KMS-11 (cell line): Measurements from ENCODE around the gene RP2.

Experiments
- H2AFZ ChIP-seq: fragments of 200-600 bp; sonication (generic); 2 replicates; pipeline ENCODE4 v1.6.1; 2016; ENCODE audit warnings: antibody characterized with exemption, mixed run types, low read depth
- H3K27ac ChIP-seq: fragments of 200-600 bp; sonication (generic); 2 replicates; pipeline ENCODE4 v1.6.1; 2016; ENCODE audit warnings: mild to moderate bottlenecking, mixed run types
- H3K27me3 ChIP-seq: fragments of 200-600 bp; sonication (generic); 2 replicates; pipeline ENCODE4 v1.6.1; 2017; ENCODE audit warnings: mild to moderate bottlenecking, low read depth, mixed run types, moderate library complexity; ENCODE audit not compliant: insufficient read depth
- H3K36me3 ChIP-seq: fragments of 200-600 bp; sonication (generic); 2 replicates; pipeline ENCODE4 v1.6.1; 2017; ENCODE audit warnings: mild to moderate bottlenecking, mixed run types; ENCODE audit not compliant: insufficient read depth
- H3K4me1 ChIP-seq: fragments of 200-600 bp; sonication (generic); 2 replicates; pipeline ENCODE4 v1.6.1; 2016; ENCODE audit warnings: mild to moderate bottlenecking, low read depth, mixed run types; ENCODE audit not compliant: poor library complexity, severe bottlenecking
- H3K4me2 ChIP-seq: fragments of 200-600 bp; sonication (generic); 2 replicates; pipeline ENCODE4 v1.7.0; 2016; ENCODE audit warnings: mild to moderate bottlenecking, mixed run types
- H3K4me3 ChIP-seq: fragments of 200-600 bp; sonication (generic); IDR thresholded peaks from 2 replicates; pipeline ENCODE4 v1.6.1; 2017; ENCODE audit warnings: low read depth, low read length, mixed read lengths; ENCODE audit not compliant: insufficient read depth
- H3K79me2 ChIP-seq: fragments of 200-600 bp; sonication (generic); 2 replicates; pipeline ENCODE4 v1.6.1; 2016; ENCODE audit warnings: low read depth, mixed run types; ENCODE audit not compliant: insufficient read depth
- H3K9ac ChIP-seq: fragments of 200-600 bp; sonication (generic); 2 replicates; pipeline ENCODE4 v1.6.1; 2016; ENCODE audit warnings: mild to moderate bottlenecking, mixed run types
- H4K20me1 ChIP-seq: fragments of 200-600 bp; sonication (generic); 2 replicates; pipeline ENCODE4 v1.6.1; 2016; ENCODE audit warnings: mild to moderate bottlenecking, mixed run types; ENCODE audit not compliant: insufficient read depth
- TF ChIP-seq, protein P1 (sequence below): fragments of 200-600 bp; sonication (generic); conservative IDR thresholded peaks from 2 replicates; pipeline ENCODE4 v1.6.1; 2017; ENCODE audit warnings: low read depth, mild to moderate bottlenecking, antibody characterized with exemption, low read length, moderate library complexity, mixed read lengths

The RP2 gene

DNA sequence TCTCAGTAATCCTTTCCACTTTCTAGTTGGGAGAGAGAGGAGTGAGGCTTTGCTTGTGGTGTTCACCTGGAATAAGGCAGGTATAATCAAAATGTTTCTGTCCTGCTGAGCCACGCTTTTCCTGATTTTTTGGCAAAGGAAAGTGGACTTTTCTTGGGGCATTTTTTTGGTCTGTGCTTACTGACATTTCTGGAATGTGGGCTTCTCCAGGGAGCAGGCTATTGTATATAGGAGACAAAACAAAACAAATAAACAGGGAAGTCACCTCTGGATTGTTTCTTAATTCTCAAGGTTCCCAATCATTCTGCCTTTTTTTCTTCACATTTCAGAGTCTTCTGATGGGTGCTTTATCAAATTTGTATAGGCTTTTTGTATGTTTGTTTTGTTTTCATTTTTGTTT, 25.7 kb upstream of the RP2 start:
- H4K20me1 ChIP-seq, result no peaks in the 10 kb centered on the region
- no peaks in the 10 kb centered on the region for H3K36me3 ChIP-seq
- TF ChIP-seq, protein P1, sequence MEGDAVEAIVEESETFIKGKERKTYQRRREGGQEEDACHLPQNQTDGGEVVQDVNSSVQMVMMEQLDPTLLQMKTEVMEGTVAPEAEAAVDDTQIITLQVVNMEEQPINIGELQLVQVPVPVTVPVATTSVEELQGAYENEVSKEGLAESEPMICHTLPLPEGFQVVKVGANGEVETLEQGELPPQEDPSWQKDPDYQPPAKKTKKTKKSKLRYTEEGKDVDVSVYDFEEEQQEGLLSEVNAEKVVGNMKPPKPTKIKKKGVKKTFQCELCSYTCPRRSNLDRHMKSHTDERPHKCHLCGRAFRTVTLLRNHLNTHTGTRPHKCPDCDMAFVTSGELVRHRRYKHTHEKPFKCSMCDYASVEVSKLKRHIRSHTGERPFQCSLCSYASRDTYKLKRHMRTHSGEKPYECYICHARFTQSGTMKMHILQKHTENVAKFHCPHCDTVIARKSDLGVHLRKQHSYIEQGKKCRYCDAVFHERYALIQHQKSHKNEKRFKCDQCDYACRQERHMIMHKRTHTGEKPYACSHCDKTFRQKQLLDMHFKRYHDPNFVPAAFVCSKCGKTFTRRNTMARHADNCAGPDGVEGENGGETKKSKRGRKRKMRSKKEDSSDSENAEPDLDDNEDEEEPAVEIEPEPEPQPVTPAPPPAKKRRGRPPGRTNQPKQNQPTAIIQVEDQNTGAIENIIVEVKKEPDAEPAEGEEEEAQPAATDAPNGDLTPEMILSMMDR, result no peak
- no peaks in the 10 kb centered on the region for H3K4me1 ChIP-seq
- no peak overlapping the region for H3K4me3 ChIP-seq
- H3K9ac ChIP-seq, result no peak overlapping the region
- H3K79me2 ChIP-seq, result no peaks in the 10 kb centered on the region
- H3K27ac ChIP-seq, result no peak overlapping the region
- H2AFZ ChIP-seq, result no peak overlapping the region
- H3K27me3 ChIP-seq, result no peaks in the 10 kb centered on the region
- H3K4me2 ChIP-seq, result no peak overlapping the region

DNA sequence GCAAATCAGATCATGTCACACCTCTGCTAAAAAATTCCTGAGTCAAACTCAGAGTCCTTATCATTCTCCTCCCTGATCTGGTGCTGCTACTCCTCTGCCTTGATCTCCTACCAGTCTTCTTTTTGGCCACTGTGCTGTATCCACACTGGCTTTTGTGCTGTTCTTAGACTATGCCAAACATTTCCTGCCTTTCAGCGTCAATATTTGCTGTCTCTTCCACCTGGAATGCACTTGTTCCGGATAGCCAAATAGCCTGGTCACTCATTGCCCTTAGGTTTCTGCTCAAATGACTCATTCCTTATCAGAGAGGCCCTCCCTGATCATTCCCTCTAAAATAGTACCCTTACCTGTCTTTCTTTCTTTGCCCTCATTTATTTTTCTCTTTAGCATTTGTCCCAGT, 24.4 kb upstream of the RP2 start:
- Histone ChIP-seq H3K4me2 (no peak overlapping the region), H2AFZ (no peak overlapping the region), H3K27ac (no peak overlapping the region), H3K36me3 (no peaks in the 10 kb centered on the region), H3K27me3 (no peaks in the 10 kb centered on the region), H3K79me2 (no peaks in the 10 kb centered on the region), H3K9ac (no peak overlapping the region), H3K4me3 (no peak overlapping the region), H4K20me1 (no peaks in the 10 kb centered on the region), H3K4me1 (no peaks in the 10 kb centered on the region)
- TF ChIP-seq, protein P1, result no peak

DNA sequence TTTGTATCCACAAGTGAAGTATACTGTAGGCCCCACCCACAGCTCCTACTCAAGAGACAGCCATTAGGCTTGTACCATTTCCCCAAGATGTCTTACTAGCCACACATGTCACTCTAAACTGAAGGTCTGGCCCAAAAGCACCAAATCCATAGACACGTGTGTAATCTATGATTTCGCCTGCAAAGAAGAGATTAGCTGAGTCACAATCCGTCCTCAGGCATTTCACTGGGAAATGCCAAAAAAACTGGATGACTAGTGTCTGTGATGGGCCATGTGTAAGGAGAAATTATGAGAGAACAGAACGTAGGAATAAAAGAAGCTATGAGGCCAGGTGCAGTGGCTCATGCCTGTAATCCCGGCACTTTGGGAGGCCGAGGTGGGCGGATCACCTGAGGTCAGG, 21.9 kb upstream of the RP2 start:
- no peaks in the 10 kb centered on the region for H3K27me3 ChIP-seq

DNA sequence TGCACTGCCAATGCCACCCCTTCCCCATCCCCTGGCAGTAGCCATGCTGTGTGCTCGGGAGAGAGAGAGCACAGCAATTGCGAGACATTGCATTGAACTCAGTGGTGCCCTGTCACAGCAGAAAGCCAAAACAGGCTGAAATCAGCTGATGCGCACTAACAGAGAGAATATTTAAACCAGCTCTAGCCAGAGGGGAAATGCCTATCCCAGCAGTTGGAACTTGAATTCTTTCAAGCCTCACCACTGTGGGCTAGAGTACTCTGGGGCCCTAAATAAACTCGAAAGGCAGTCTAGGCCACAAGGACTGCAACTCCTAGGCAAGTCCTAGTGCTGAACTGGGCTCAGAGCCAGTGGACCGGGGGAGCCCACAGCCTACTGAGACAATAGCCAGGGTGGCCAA, 17.7 kb upstream of the RP2 start:
- H3K4me3 ChIP-seq, result no peak overlapping the region
- H3K79me2 ChIP-seq, result no peaks in the 10 kb centered on the region
- H3K27me3 ChIP-seq, result no peaks in the 10 kb centered on the region
- no peaks in the 10 kb centered on the region for H4K20me1 ChIP-seq
- no peak overlapping the region for H3K4me2 ChIP-seq
- no peaks in the 10 kb centered on the region for H3K36me3 ChIP-seq
- H3K27ac ChIP-seq, result no peak overlapping the region
- no peak overlapping the region for H2AFZ ChIP-seq
- no peaks in the 10 kb centered on the region for H3K4me1 ChIP-seq
- H3K9ac ChIP-seq, result no peak overlapping the region
- TF ChIP-seq, protein P1, result no peak

More for the DNA sequence above, 21.9 kb upstream of the RP2 start:
- no peak overlapping the region for H3K27ac ChIP-seq
- no peak overlapping the region for H3K9ac ChIP-seq
- no peak overlapping the region for H3K4me3 ChIP-seq
- TF ChIP-seq, protein P1, result no peak
- no peaks in the 10 kb centered on the region for H4K20me1 ChIP-seq
- no peaks in the 10 kb centered on the region for H3K36me3 ChIP-seq
- no peaks in the 10 kb centered on the region for H3K79me2 ChIP-seq
- H3K4me1 ChIP-seq, result no peaks in the 10 kb centered on the region
- no peak overlapping the region for H2AFZ ChIP-seq
- H3K4me2 ChIP-seq, result no peak overlapping the region
